Measurements from ENCODE around the gene PPARD.

DNA sequence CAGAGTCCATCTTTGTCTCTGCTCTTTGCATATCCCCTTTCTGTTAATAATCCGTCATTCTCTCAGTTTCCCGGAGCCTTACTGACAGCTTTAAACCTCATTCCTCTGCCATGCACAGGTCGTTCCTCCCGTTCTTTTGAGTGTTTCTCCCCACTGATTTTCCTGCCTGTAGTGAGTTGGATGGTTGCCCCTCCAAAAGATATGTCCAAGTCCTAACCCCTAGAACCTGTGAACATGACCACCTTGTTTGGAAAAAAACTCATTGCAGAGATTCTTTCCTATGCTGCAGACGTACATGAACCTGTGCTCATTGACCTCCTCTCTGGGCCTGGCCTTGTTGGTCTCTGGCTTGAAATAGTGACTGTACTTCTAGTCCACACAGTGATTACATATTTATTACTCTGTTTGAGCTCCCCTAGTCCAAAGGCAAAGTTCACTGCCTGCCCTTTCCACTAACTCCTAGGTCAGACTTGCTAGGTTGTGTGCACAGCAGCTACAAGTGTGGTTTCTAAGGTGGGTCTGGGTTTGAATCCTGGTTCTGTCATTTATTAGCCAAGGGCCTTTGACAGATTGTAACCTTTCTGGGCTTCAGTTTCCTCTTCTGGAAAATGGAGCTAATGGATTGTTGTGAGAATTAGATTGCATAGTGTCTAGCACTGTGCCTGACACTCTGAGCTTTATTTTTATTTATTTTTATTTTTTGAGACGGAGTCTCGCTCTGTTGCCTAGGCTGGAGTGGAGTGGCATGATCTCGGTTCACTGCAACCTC lies 29.3 kb downstream of the PPARD start:
- TF ChIP-seq POLR2AphosphoS5 (IDR thresholded peaks at IDR 0.05; ENCODE audit: low read depth, low read length), result no peak
- TF ChIP-seq SIN3A (IDR thresholded peaks at IDR 0.05; ENCODE audit: borderline replicate concordance, insufficient read depth, low read length), result no peak
- no peak for TF ChIP-seq TAF1 (IDR thresholded peaks at IDR 0.05; ENCODE audit: borderline replicate concordance, insufficient read depth, low read length)

All from PFSK-1 (cell line).